ENCODE data around the gene CLSTN2. TPM values are rescaled to one million over a fixed set of nuclear protein-coding genes. Genes with fewer than 3 reads are reported as not detected.

The CLSTN2 gene
- total and polyA plus RNA-seq, 2 of the 8 experiments (the other 6 are each of a cell fraction or from before 2014, with no cell fraction given) = 0.39 to 0.52 TPM

- H4K91ac ChIP-seq (replicated peaks; ENCODE audit: insufficient read length, low read length) = no peak overlapping the region
- FAIRE-seq (no peak), DNase-seq (ENCODE audit: low read depth in 1 of 2, low spot score in 2 of 2) (no peak)
- H2BK120ac ChIP-seq (replicated peaks; ENCODE audit: low read depth, low read length) = no peak overlapping the region
- H3K56ac ChIP-seq (replicated peaks; ENCODE audit: insufficient read length, low read depth, low read length) = no peak overlapping the region
- H3K27me3 ChIP-seq (replicated peaks in 1 of 4; ENCODE audit: control insufficient read depth in 3 of 4, extremely low read depth in 1 of 4, insufficient read depth in 3 of 4, low read length in 3 of 4) = no peaks in the 10 kb centered on the region
- no peaks in the 10 kb centered on the region; the same call in 1 of the 2 replicates for H3K23me2 ChIP-seq (ENCODE audit: low read depth, low read length)
- no peaks in the 10 kb centered on the region for H3K79me2 ChIP-seq (ENCODE audit: control insufficient read depth in 1 of 2, insufficient read depth in 2 of 2, low read length in 2 of 2)
- H4K5ac ChIP-seq (ENCODE audit: insufficient read length, low read depth, low read length) = no peak overlapping the region
- no peak overlapping the region for H2BK5ac ChIP-seq (ENCODE audit: low read depth, low read length)
- H3K23ac ChIP-seq (ENCODE audit: insufficient read length) = no peak overlapping the region
- H2BK20ac ChIP-seq (ENCODE audit: low read length) = no peak overlapping the region
- no peak overlapping the region for H3K14ac ChIP-seq (ENCODE audit: insufficient read length)
- H4K8ac ChIP-seq (ENCODE audit: extremely low read depth, insufficient read depth, low read length) = no peak overlapping the region
- H3K4ac ChIP-seq (replicated peaks; ENCODE audit: insufficient read length, low read depth, low read length) = no peak overlapping the region
- TF ChIP-seq RBBP5 (IDR thresholded peaks at IDR 0.05; ENCODE audit: borderline replicate concordance, low read depth, low read length) (no peak), TBP (IDR thresholded peaks at IDR 0.05; ENCODE audit: low read depth, low read length) (no peak), GTF2F1 (IDR thresholded peaks at IDR 0.05; ENCODE audit: borderline replicate concordance, low read depth, low read length) (no peak), EP300 (IDR thresholded peaks at IDR 0.05; ENCODE audit: borderline replicate concordance in 1 of 2, low read depth in 2 of 2, low read length in 2 of 2) (no peak), RNF2 (IDR thresholded peaks at IDR 0.05; ENCODE audit: borderline replicate concordance, low read depth, low read length, missing control alignments, poor library complexity, severe bottlenecking) (no peak), NRF1 (IDR thresholded peaks at IDR 0.05; ENCODE audit: low read depth, low read length) (no peak), KDM1A (IDR thresholded peaks at IDR 0.05; ENCODE audit: borderline replicate concordance, low read length) (no peak), SIRT6 (IDR thresholded peaks at IDR 0.05; ENCODE audit: low read length) (no peak), SUZ12 (IDR thresholded peaks at IDR 0.05; ENCODE audit: low read length) (no peak), FOSL1 (IDR thresholded peaks at IDR 0.05; ENCODE audit: insufficient read depth, low read depth, low read length) (no peak), HDAC2 (IDR thresholded peaks at IDR 0.05; ENCODE audit: borderline replicate concordance in 1 of 2, low read depth in 2 of 2, low read length in 2 of 2) (no peak), ASH2L (IDR thresholded peaks at IDR 0.05; ENCODE audit: low read length) (no peak)
- no peak overlapping the region for H2BK15ac ChIP-seq (ENCODE audit: low read length)
- no peaks in the 10 kb centered on the region for H3K9me3 ChIP-seq (ENCODE audit: insufficient read depth in 2 of 2, low read depth in 1 of 2, low read length in 1 of 2)
- no peak overlapping the region for H2AK5ac ChIP-seq (ENCODE audit: low read depth, low read length)
- ChIA-PET POLR2A (ENCODE audit: partially characterized antibody) (interaction anchor here (1.3 kb wide), 1 partner anchor 14 kb away, joined by 3 read pairs; no protein-coding TSS in a partner anchor), CTCF (ENCODE audit: partially characterized antibody) (interaction anchor here (0.9 to 1.0 kb wide), 2 partner anchors 28 to 30 kb away, joined by 3 to 4 read pairs; no protein-coding TSS in a partner anchor)
- no peak overlapping the region for H2BK12ac ChIP-seq (ENCODE audit: low read depth, low read length)
- peaks cover 0 to 4% (median 0%) of the 10 kb centered on the region in 4 experiments; a peak in 2 of 7 replicates for H3K4me1 ChIP-seq (replicated peaks in 1 of 4; ENCODE audit: control insufficient read depth in 3 of 4, insufficient read depth in 4 of 4, low read length in 3 of 4)
- H4K20me1 ChIP-seq (replicated peaks in 1 of 2; ENCODE audit: control insufficient read depth in 1 of 2, insufficient read depth in 2 of 2, low read length in 2 of 2) = no peaks in the 10 kb centered on the region
- no peak overlapping the region for H2AFZ ChIP-seq (ENCODE audit: low read length)
- no peaks in the 10 kb centered on the region for H3K79me1 ChIP-seq (ENCODE audit: low read depth, low read length)
- H3K36me3 ChIP-seq (ENCODE audit: control insufficient read depth in 2 of 4, insufficient read depth in 4 of 4, low read length in 3 of 4) = no peaks in the 10 kb centered on the region
- WGBS, 2 experiments (ENCODE audit: extremely low coverage in 1 of 2, insufficient coverage in 1 of 2, insufficient read length in 1 of 2, insufficient replicate concordance in 2 of 2, low coverage in 1 of 2, low lambda C conversion rate in 2 of 2, missing lambda C conversion rate in 1 of 2) = 60% methylated on average over 3 of the region's 3 CpGs; no CpG with 5 or more reads in 1 of the 2 experiments
- H3K18ac ChIP-seq (ENCODE audit: extremely low read depth, low read length) = no peak overlapping the region
- H3K4me3 ChIP-seq (ENCODE audit: extremely low read depth in 1 of 4, insufficient read depth in 2 of 4, low read depth in 3 of 4, low read length in 4 of 4) = no peak overlapping the region
- no peak overlapping the region for H3K9ac ChIP-seq (replicated peaks in 1 of 4; ENCODE audit: extremely low read depth in 1 of 4, low read depth in 3 of 4, low read length in 3 of 4)
- H3K27ac ChIP-seq (ENCODE audit: low read depth, low read length) = no peak overlapping the region
- no peak overlapping the region for H3K4me2 ChIP-seq (ENCODE audit: insufficient read depth in 1 of 2, low read depth in 2 of 2, low read length in 2 of 2)
Measured at GRCh38 chr3:140131895-140132294, 196.9 kb downstream of the CLSTN2 start.

Measured in H1 (cell line).